Measurements from ENCODE around the gene BLVRA. TPM values are rescaled to one million over a fixed set of nuclear protein-coding genes. Genes with fewer than 3 reads are reported as not detected.
A peak's percentile ranks its signal among the peaks of the same experiment; 100 is the strongest.

Gene BLVRA
- total RNA-seq, 1 donor from 2014 or later, result 22.4 TPM

- no peaks in the 10 kb centered on the region for H3K9me3 Mint-ChIP-seq (ENCODE audit: low read depth)
These were observed 6.1 kb upstream of the BLVRA start for GRCh38 chr7:43752411-43752810.

GRCh38 chr7:43753271-43753810 lies 5.1 kb upstream of the BLVRA start:
- no peak for DNase-seq (ENCODE audit: low spot score, unreplicated experiment)
- Mint-ChIP-seq H3K36me3 (ENCODE audit: insufficient read depth) (no peaks in the 10 kb centered on the region), H3K4me1 (ENCODE audit: low read depth) (peaks cover 3% of the 10 kb centered on the region), H3K4me3 (ENCODE audit: low read depth) (no peak overlapping the region), H3K9me3 (ENCODE audit: low read depth) (no peaks in the 10 kb centered on the region), H3K27ac (no peak overlapping the region), H3K27me3 (peaks cover 34% of the 10 kb centered on the region)
- TF ChIP-seq CTCF (IDR thresholded peaks at IDR 0.05; ENCODE audit: unreplicated experiment), result no peak

More at GRCh38 chr7:43752411-43752810, 6.1 kb upstream of the BLVRA start:
- Mint-ChIP-seq H3K36me3 (ENCODE audit: insufficient read depth) (no peaks in the 10 kb centered on the region), H3K4me3 (ENCODE audit: low read depth) (no peak overlapping the region), H3K4me1 (ENCODE audit: low read depth) (no peaks in the 10 kb centered on the region), H3K27ac (no peak overlapping the region), H3K27me3 (peaks cover 27% of the 10 kb centered on the region)
- no peak for TF ChIP-seq CTCF (IDR thresholded peaks at IDR 0.05; ENCODE audit: unreplicated experiment)
- no peak for DNase-seq (ENCODE audit: low spot score, unreplicated experiment)

- Mint-ChIP-seq H3K36me3 (ENCODE audit: insufficient read depth) (no peaks in the 10 kb centered on the region), H3K27me3 (peaks cover 32% of the 10 kb centered on the region), H3K4me3 (ENCODE audit: low read depth) (no peak overlapping the region), H3K27ac (peak overlapping the region; percentile 37), H3K9me3 (ENCODE audit: low read depth) (no peaks in the 10 kb centered on the region), H3K4me1 (ENCODE audit: low read depth) (peaks cover 3% of the 10 kb centered on the region)
- DNase-seq (ENCODE audit: low spot score, unreplicated experiment), result no peak
- no peak for TF ChIP-seq CTCF (IDR thresholded peaks at IDR 0.05; ENCODE audit: unreplicated experiment)
These were observed 4.6 kb upstream of the BLVRA start for GRCh38 chr7:43753843-43754242.

- TF ChIP-seq CTCF (IDR thresholded peaks at IDR 0.05; ENCODE audit: unreplicated experiment), result no peak
- Mint-ChIP-seq H3K4me1 (ENCODE audit: low read depth) (peaks cover 5% of the 10 kb centered on the region), H3K9me3 (ENCODE audit: low read depth) (no peaks in the 10 kb centered on the region)
These were observed 3.9 kb upstream of the BLVRA start for GRCh38 chr7:43754596-43754995.

GRCh38 chr7:43756368-43757072 lies 2.0 kb upstream of the BLVRA start:
- H3K27ac Mint-ChIP-seq, result no peak overlapping the region
- no peak for TF ChIP-seq CTCF (IDR thresholded peaks at IDR 0.05; ENCODE audit: unreplicated experiment)
- peak overlapping the region; percentile 78 for H3K4me3 Mint-ChIP-seq (ENCODE audit: low read depth)
- H3K4me1 Mint-ChIP-seq (ENCODE audit: low read depth), result peaks cover 5% of the 10 kb centered on the region
- H3K36me3 Mint-ChIP-seq (ENCODE audit: insufficient read depth), result no peaks in the 10 kb centered on the region
- DNase-seq (ENCODE audit: low spot score, unreplicated experiment), result no peak
- H3K9me3 Mint-ChIP-seq (ENCODE audit: low read depth), result no peaks in the 10 kb centered on the region
- H3K27me3 Mint-ChIP-seq, result peaks cover 33% of the 10 kb centered on the region

More at GRCh38 chr7:43754596-43754995, 3.9 kb upstream of the BLVRA start:
- Mint-ChIP-seq H3K4me3 (ENCODE audit: low read depth) (no peak overlapping the region), H3K36me3 (ENCODE audit: insufficient read depth) (no peaks in the 10 kb centered on the region), H3K27me3 (peaks cover 31% of the 10 kb centered on the region), H3K27ac (no peak overlapping the region)
- no peak for DNase-seq (ENCODE audit: low spot score, unreplicated experiment)

Measured in progenitor cell of endocrine pancreas (in vitro differentiated cells).